ENCODE results near the gene RNF144B. TPM values are rescaled to one million over a fixed set of nuclear protein-coding genes. Genes with fewer than 3 reads are reported as not detected.

RNF144B gene
- total RNA-seq (2022) (7.4 and 12.1 TPM in 2 replicates), Bru-seq, nascent RNA (percentile 55 among the genes with signal in this experiment), BruChase-seq, experiment 1, labeled RNA remaining after a 6-hour chase (percentile 46 among the genes with signal in this experiment), BruChase-seq, experiment 2, labeled RNA remaining after a 2-hour chase (percentile 58 among the genes with signal in this experiment)
- long read RNA-seq, full-length matches to known transcripts: 1 of 2 reads
- long read RNA-seq, partial matches to known transcripts: 0 of 2 reads
- long read RNA-seq, other reads (novel, unspliced or antisense): 1 of 2 reads

- Mint-ChIP-seq H3K4me1 (ENCODE audit: low read depth, unreplicated experiment) (peaks cover 27% of the 10 kb centered on the region), H3K27ac (ENCODE audit: unreplicated experiment) (peak within 1 kb of the TSS; percentile 65), H3K36me3 (ENCODE audit: insufficient read depth, unreplicated experiment) (peaks cover 18% of the 10 kb centered on the region), H3K4me3 (ENCODE audit: low read depth, unreplicated experiment) (peak within 1 kb of the TSS; percentile 96), H3K27me3 (ENCODE audit: unreplicated experiment) (no peaks in the 10 kb centered on the region), H3K9me3 (ENCODE audit: low read depth, unreplicated experiment) (no peaks in the 10 kb centered on the region)
- no peak for TF ChIP-seq CTCF (IDR thresholded peaks at IDR 0.05; ENCODE audit: unreplicated experiment)
- CTCF ChIA-PET: interaction anchor here (1.4 kb wide), 1 partner anchor 117 kb away, joined by 3 read pairs; no protein-coding TSS in a partner anchor
- DNase-seq: peak; percentile 78
- BruUV-seq (replicated peaks): no TSS peak
- intact Hi-C loops (cut with micrococcal nuclease; ENCODE audit: unreplicated experiment): loop anchor here (5.0 kb wide), 1 partner anchor 125 kb away; the partner anchor contains the start of gene DEK
Observed at GRCh38 chr6:18387061-18387721, at the start of gene RNF144B. RNF144B (plus strand) TSS chr6:18387350; CDS start chr6:18399535, 12,185 bp downstream.

- no peak for DNase-seq
- no peaks in the 10 kb centered on the region for H3K36me3 Mint-ChIP-seq (ENCODE audit: insufficient read depth, unreplicated experiment)
- H3K4me3 Mint-ChIP-seq (ENCODE audit: low read depth, unreplicated experiment): no peak overlapping the region
- H3K27me3 Mint-ChIP-seq (ENCODE audit: unreplicated experiment): no peaks in the 10 kb centered on the region
- CTCF ChIA-PET: no interaction called here
- intact Hi-C loops (cut with micrococcal nuclease; ENCODE audit: unreplicated experiment): no loop called here
- no peaks in the 10 kb centered on the region for H3K4me1 Mint-ChIP-seq (ENCODE audit: low read depth, unreplicated experiment)
- no peak overlapping the region for H3K27ac Mint-ChIP-seq (ENCODE audit: unreplicated experiment)
- no peak for TF ChIP-seq CTCF (IDR thresholded peaks at IDR 0.05; ENCODE audit: unreplicated experiment)
- no TSS peak for BruUV-seq (replicated peaks)
- H3K9me3 Mint-ChIP-seq (ENCODE audit: low read depth, unreplicated experiment): no peaks in the 10 kb centered on the region
Observed at GRCh38 chr6:18339599-18339998, 47.6 kb upstream of the RNF144B start.

GRCh38 chr6:18340781-18341551 is 46.2 kb upstream of the RNF144B start:
- CTCF ChIA-PET: no interaction called here
- Mint-ChIP-seq H3K4me3 (ENCODE audit: low read depth, unreplicated experiment) (no peak overlapping the region), H3K27ac (ENCODE audit: unreplicated experiment) (no peak overlapping the region), H3K4me1 (ENCODE audit: low read depth, unreplicated experiment) (no peaks in the 10 kb centered on the region), H3K36me3 (ENCODE audit: insufficient read depth, unreplicated experiment) (no peaks in the 10 kb centered on the region), H3K9me3 (ENCODE audit: low read depth, unreplicated experiment) (no peaks in the 10 kb centered on the region), H3K27me3 (ENCODE audit: unreplicated experiment) (no peaks in the 10 kb centered on the region)
- TF ChIP-seq CTCF (IDR thresholded peaks at IDR 0.05; ENCODE audit: unreplicated experiment): no peak
- no TSS peak for BruUV-seq (replicated peaks)
- DNase-seq: no peak
- intact Hi-C loops (cut with micrococcal nuclease; ENCODE audit: unreplicated experiment): no loop called here

GRCh38 chr6:18342223-18342622 is 44.9 kb upstream of the RNF144B start:
- DNase-seq: no peak
- H3K4me1 Mint-ChIP-seq (ENCODE audit: low read depth, unreplicated experiment): no peaks in the 10 kb centered on the region
- intact Hi-C loops (cut with micrococcal nuclease; ENCODE audit: unreplicated experiment): no loop called here
- TF ChIP-seq CTCF (IDR thresholded peaks at IDR 0.05; ENCODE audit: unreplicated experiment): no peak
- no TSS peak for BruUV-seq (replicated peaks)
- H3K27me3 Mint-ChIP-seq (ENCODE audit: unreplicated experiment): no peaks in the 10 kb centered on the region
- H3K9me3 Mint-ChIP-seq (ENCODE audit: low read depth, unreplicated experiment): no peaks in the 10 kb centered on the region
- CTCF ChIA-PET: no interaction called here
- H3K4me3 Mint-ChIP-seq (ENCODE audit: low read depth, unreplicated experiment): no peak overlapping the region
- no peak overlapping the region for H3K27ac Mint-ChIP-seq (ENCODE audit: unreplicated experiment)
- H3K36me3 Mint-ChIP-seq (ENCODE audit: insufficient read depth, unreplicated experiment): no peaks in the 10 kb centered on the region

Measured in Calu3 (cell line).